OCI-LY7 (cell line): Measurements from ENCODE around the gene TFAP2E. TPM values are rescaled to one million over a fixed set of nuclear protein-coding genes. Genes with fewer than 3 reads are reported as not detected.
"Not testable (repeated sequence)": the region's sequence is repeated elsewhere in the genome, so short reads cannot be mapped to it uniquely, and the experiment has no call there.

Experiments
- BruUV-seq: library from RNA; stranded (reverse); fragments of 400-500 nt; replicated peaks from 2 replicates; lab custom pipeline; 2021; lab: Mats Ljungman, UMichigan
- CTCF ChIA-PET: fragments of 300-600 bp; sonication (Branson Sonifier 250); formaldehyde crosslinking; loops from one replicate; lab custom pipeline; 2022; ENCODE audit warnings: antibody characterized with exemption; ENCODE audit not compliant: unreplicated experiment; lab: Charles Lee
- POLR2A ChIA-PET: fragments of 300-600 bp; sonication (Branson Sonifier 250); formaldehyde crosslinking; loops from one replicate; lab custom pipeline; 2022; ENCODE audit warnings: antibody characterized with exemption; lab: Charles Lee
- DNase-seq: peaks from one replicate; pipeline ENCODE4 v3.0.0-alpha.2; 2015; ENCODE audit warnings: low spot score
- H2AFZ ChIP-seq: fragments of 200-600 bp; sonication (generic), shearing (Covaris generic); 2 replicates; pipeline ENCODE4 v1.6.1; 2014; ENCODE audit warnings: mild to moderate bottlenecking, antibody characterized with exemption, low read length, moderate library complexity
- H3K27ac ChIP-seq: fragments of 200-600 bp; sonication (generic); 2 replicates; pipeline ENCODE4 v1.5.1; 2014; ENCODE audit warnings: mixed run types, low read depth, mild to moderate bottlenecking, moderate library complexity, low read length, inconsistent platforms; ENCODE audit not compliant: poor library complexity, severe bottlenecking
- H3K36me3 ChIP-seq: fragments of 200-600 bp; sonication (generic); 2 replicates; pipeline ENCODE4 v1.6.1; 2014; ENCODE audit warnings: mild to moderate bottlenecking, antibody characterized with exemption, low read length, moderate library complexity, mixed read lengths; ENCODE audit not compliant: insufficient read depth
- H3K4me1 ChIP-seq: fragments of 200-600 bp; sonication (generic); 2 replicates; pipeline ENCODE4 v1.5.1; 2014; ENCODE audit warnings: mild to moderate bottlenecking, low read length; ENCODE audit not compliant: insufficient read depth, poor library complexity, severe bottlenecking
- H3K4me2 ChIP-seq: fragments of 200-600 bp; sonication (generic); 2 replicates; pipeline ENCODE4 v1.6.1; 2014; ENCODE audit warnings: mild to moderate bottlenecking, low read length
- H3K4me3 ChIP-seq: fragments of 200-600 bp; sonication (generic); 2 replicates; pipeline ENCODE4 v1.5.1; 2014; ENCODE audit warnings: mild to moderate bottlenecking, low read depth, low read length; ENCODE audit not compliant: poor library complexity, severe bottlenecking
- H3K79me2 ChIP-seq: fragments of 200-600 bp; sonication (generic); 2 replicates; pipeline ENCODE4 v1.6.1; 2016; ENCODE audit warnings: low read depth, mild to moderate bottlenecking, low read length, moderate library complexity, mixed read lengths; ENCODE audit not compliant: insufficient read depth
- H3K9me2 ChIP-seq: fragments of 200-600 bp; sonication (generic); 2 replicates; pipeline ENCODE4 v1.6.1; 2016; ENCODE audit warnings: mild to moderate bottlenecking, low read length, mixed read lengths; ENCODE audit not compliant: insufficient read depth
- H3K9me3 ChIP-seq: fragments of 200-600 bp; sonication (generic); 2 replicates; pipeline ENCODE4 v1.6.1; 2014; ENCODE audit warnings: mild to moderate bottlenecking, mixed run types, low read length, mixed read lengths
- H4K20me1 ChIP-seq: fragments of 200-600 bp; sonication (generic); 2 replicates; pipeline ENCODE4 v1.6.1; 2014; ENCODE audit warnings: mild to moderate bottlenecking, antibody characterized with exemption, low read length, moderate library complexity, mixed read lengths; ENCODE audit not compliant: insufficient read depth
- EZH2phosphoT487 ChIP-seq: fragments of 200-600 bp; sonication (generic); IDR thresholded peaks from 2 replicates; pipeline ENCODE4 v1.6.1; 2018; ENCODE audit warnings: low read depth, borderline replicate concordance, mild to moderate bottlenecking, mixed run types, antibody characterized with exemption, low read length, moderate library complexity, mixed read lengths
- intact Hi-C: fragments of 100-400 bp; cut with micrococcal nuclease; formaldehyde crosslinking; loops from one replicate; pipeline ENCODE4 v1.10.0; 2022; ENCODE audit not compliant: unreplicated experiment
- total RNA-seq, 2 experiments: library from RNA; depleted of rRNA in 1 of 2; stranded (reverse); fragments of >200 nt in 1 of 2; shearing (Covaris generic) in 1 of 2; gene quantifications; 2 replicates each; pipeline ENCODE4 v1.2.3, GENCODE V29; 2014 to 2022
- TF ChIP-seq, protein P1 (sequence below): fragments of 200-600 bp; sonication (generic); conservative IDR thresholded peaks from 2 replicates; pipeline ENCODE4 v1.5.1; 2014; ENCODE audit warnings: mild to moderate bottlenecking, antibody characterized with exemption, low read length, moderate library complexity, mixed read lengths

TFAP2E gene
- total RNA-seq, 2 experiments from 2014 or later: 1.1 to 1.2 TPM

DNA sequence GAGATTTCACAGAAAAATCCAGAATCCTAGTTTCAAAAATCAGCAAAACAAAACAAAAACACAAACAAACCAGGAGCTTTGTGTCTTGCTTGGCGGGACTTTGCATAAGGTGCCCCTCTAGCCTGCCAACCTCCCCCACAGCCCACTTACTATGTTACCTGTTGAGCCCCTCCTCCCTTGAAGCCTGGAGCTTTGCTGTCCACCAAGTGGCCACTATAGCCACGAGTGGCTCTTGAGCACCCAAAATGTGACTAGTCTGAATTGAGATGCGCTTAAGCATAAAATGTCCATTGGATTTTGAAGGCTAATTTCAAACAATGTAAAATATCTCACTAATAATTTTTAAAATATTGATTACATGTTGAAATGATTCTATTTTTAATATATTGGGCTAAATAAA, 12.2 kb downstream of the TFAP2E start:
- no peaks in the 10 kb centered on the region for H3K9me2 ChIP-seq
- peaks cover 5% of the 10 kb centered on the region for H3K4me1 ChIP-seq
- intact Hi-C loops: no loop called here
- TF ChIP-seq EZH2phosphoT487: no peak
- TF ChIP-seq, protein P1, sequence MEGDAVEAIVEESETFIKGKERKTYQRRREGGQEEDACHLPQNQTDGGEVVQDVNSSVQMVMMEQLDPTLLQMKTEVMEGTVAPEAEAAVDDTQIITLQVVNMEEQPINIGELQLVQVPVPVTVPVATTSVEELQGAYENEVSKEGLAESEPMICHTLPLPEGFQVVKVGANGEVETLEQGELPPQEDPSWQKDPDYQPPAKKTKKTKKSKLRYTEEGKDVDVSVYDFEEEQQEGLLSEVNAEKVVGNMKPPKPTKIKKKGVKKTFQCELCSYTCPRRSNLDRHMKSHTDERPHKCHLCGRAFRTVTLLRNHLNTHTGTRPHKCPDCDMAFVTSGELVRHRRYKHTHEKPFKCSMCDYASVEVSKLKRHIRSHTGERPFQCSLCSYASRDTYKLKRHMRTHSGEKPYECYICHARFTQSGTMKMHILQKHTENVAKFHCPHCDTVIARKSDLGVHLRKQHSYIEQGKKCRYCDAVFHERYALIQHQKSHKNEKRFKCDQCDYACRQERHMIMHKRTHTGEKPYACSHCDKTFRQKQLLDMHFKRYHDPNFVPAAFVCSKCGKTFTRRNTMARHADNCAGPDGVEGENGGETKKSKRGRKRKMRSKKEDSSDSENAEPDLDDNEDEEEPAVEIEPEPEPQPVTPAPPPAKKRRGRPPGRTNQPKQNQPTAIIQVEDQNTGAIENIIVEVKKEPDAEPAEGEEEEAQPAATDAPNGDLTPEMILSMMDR: no peak
- H3K9me3 ChIP-seq: no peaks in the 10 kb centered on the region
- ChIA-PET POLR2A (no interaction called here), CTCF (interaction anchor here (0.6 kb wide), 1 partner anchor 144 kb away, joined by 3 read pairs; no protein-coding TSS in a partner anchor)
- no peak overlapping the region for H2AFZ ChIP-seq
- no peaks in the 10 kb centered on the region for H3K79me2 ChIP-seq
- no TSS peak for BruUV-seq
- no peaks in the 10 kb centered on the region for H3K36me3 ChIP-seq
- H3K4me2 ChIP-seq: no peak overlapping the region
- DNase-seq: no peak
- no peak overlapping the region for H3K27ac ChIP-seq
- no peaks in the 10 kb centered on the region for H4K20me1 ChIP-seq
- no peak overlapping the region for H3K4me3 ChIP-seq

DNA sequence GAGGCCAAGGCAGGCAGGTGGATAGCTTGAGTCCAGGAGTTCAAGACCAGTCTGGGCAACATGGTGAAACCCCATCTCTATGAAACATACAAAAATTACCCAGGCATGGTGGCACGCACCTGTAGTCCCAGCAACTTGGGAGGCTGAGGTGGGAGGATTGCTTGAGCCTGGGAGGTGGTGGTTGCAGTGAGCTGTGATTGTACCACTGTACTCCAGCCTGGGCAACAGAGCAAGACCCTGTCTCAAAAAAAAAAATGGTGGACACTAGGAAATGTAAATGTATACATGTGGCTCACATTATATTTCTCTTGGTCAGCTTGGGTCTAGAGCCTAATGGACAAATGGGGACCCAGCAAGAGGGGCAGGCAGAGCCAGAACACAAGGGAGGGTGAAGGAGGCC, 12.7 kb downstream of the TFAP2E start:
- H3K4me3 ChIP-seq: not testable (repeated sequence)
- CTCF ChIA-PET: interaction anchor here (0.6 kb wide), 1 partner anchor 144 kb away, joined by 3 read pairs; no protein-coding TSS in a partner anchor

DNA sequence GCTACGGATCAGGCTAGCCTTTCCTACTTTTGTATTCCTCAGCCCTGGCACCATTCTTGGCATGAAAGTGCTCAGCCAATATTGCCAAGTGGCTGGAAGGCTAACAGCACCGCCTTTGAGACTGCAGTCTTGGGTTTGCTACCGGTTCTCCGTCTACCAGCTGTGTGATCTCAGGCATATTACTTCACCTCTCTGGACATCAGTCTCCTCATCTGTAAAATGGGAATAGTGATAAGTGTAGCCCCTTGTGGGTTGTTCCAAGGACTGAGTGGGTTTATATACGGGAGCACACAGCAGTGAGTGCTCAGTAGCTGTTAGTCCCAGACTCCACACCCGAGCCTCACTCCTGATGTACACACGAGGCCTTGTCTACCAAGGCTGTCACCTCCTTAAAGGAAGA, 13.7 kb downstream of the TFAP2E start:
- Histone ChIP-seq H4K20me1 (no peaks in the 10 kb centered on the region), H3K9me2 (no peaks in the 10 kb centered on the region), H3K79me2 (no peaks in the 10 kb centered on the region), H3K9me3 (no peaks in the 10 kb centered on the region), H3K36me3 (no peaks in the 10 kb centered on the region), H3K4me3 (no peak overlapping the region), H3K4me1 (no peaks in the 10 kb centered on the region), H3K4me2 (no peak overlapping the region), H3K27ac (no peak overlapping the region), H2AFZ (no peak overlapping the region)
- no peak for DNase-seq
- TF ChIP-seq, protein P1: no peak
- no peak for TF ChIP-seq EZH2phosphoT487
- ChIA-PET POLR2A (no interaction called here), CTCF (no interaction called here)
- intact Hi-C loops: no loop called here
- BruUV-seq: no TSS peak

More for the DNA sequence above, 12.7 kb downstream of the TFAP2E start:
- H3K9me3 ChIP-seq, H2AFZ ChIP-seq, DNase-seq, intact Hi-C loops, BruUV-seq, H3K36me3 ChIP-seq, H3K4me2 ChIP-seq, H3K9me2 ChIP-seq, POLR2A ChIA-PET, H3K79me2 ChIP-seq, H3K27ac ChIP-seq, H3K4me1 ChIP-seq, H4K20me1 ChIP-seq: not testable (repeated sequence)
